Activated naive CD8-positive, alpha-beta T cell treated with anti-CD3 and anti-CD28 coated beads for 36 hours (primary cell): Measurements from ENCODE around the gene PTGER1. TPM values are rescaled to one million over a fixed set of nuclear protein-coding genes. Genes with fewer than 3 reads are reported as not detected.
A peak's percentile ranks its signal among the peaks of the same experiment; 100 is the strongest.
"Not testable (repeated sequence)": the region's sequence is repeated elsewhere in the genome, so short reads cannot be mapped to it uniquely, and the experiment has no call there.

ENCODE experiments used
- DNase-seq: peaks from one replicate; pipeline ENCODE4 v3.0.0; 2021
- H3K27ac Mint-ChIP-seq: one replicate; pipeline ENCODE4 v1.8.0; 2022; ENCODE audit warnings: mild to moderate bottlenecking, moderate library complexity, mixed read lengths
- H3K27me3 Mint-ChIP-seq: one replicate; pipeline ENCODE4 v1.8.0; 2022; ENCODE audit warnings: mild to moderate bottlenecking, mixed read lengths
- H3K36me3 Mint-ChIP-seq: one replicate; pipeline ENCODE4 v1.8.0; 2021; ENCODE audit warnings: mild to moderate bottlenecking, mixed read lengths
- H3K4me1 Mint-ChIP-seq: one replicate; pipeline ENCODE4 v1.8.0; 2021; ENCODE audit warnings: mixed read lengths
- H3K4me3 Mint-ChIP-seq: one replicate; pipeline ENCODE4 v1.8.0; 2022; ENCODE audit warnings: mild to moderate bottlenecking, moderate library complexity, mixed read lengths
- H3K9me3 Mint-ChIP-seq: one replicate; pipeline ENCODE4 v1.8.0; 2022; ENCODE audit warnings: mixed read lengths
- total RNA-seq, 2 experiments: library from RNA; stranded (reverse); gene quantifications; one replicate each; pipeline ENCODE4 v1.2.3, GENCODE V29; 2021

Gene PTGER1
- total RNA-seq, 2 experiments from 2014 or later, result 0.25 to 0.40 TPM

- Mint-ChIP-seq H3K36me3 (peaks cover 23% of the 10 kb centered on the region), H3K4me3 (peak overlapping the region; percentile 25)
- DNase-seq, result no peak
These were observed 35.4 kb upstream of the PTGER1 start for GRCh38 chr19:14510311-14511228.

GRCh38 chr19:14507704-14508542 is 32.8 kb upstream of the PTGER1 start:
- peaks cover 6% of the 10 kb centered on the region for H3K36me3 Mint-ChIP-seq
- H3K4me3 Mint-ChIP-seq, result no peak overlapping the region
- H3K9me3 Mint-ChIP-seq, result no peaks in the 10 kb centered on the region
- no peak for DNase-seq
- no peaks in the 10 kb centered on the region for H3K27me3 Mint-ChIP-seq
- H3K27ac Mint-ChIP-seq, result peak overlapping the region; percentile 46
- peaks cover 43% of the 10 kb centered on the region for H3K4me1 Mint-ChIP-seq

More at GRCh38 chr19:14510311-14511228, 35.4 kb upstream of the PTGER1 start:
- Mint-ChIP-seq H3K27ac (peak overlapping the region; percentile 82), H3K9me3 (no peaks in the 10 kb centered on the region), H3K27me3 (no peaks in the 10 kb centered on the region), H3K4me1 (peaks cover 59% of the 10 kb centered on the region)

GRCh38 chr19:14505488-14506239 is 30.5 kb upstream of the PTGER1 start:
- Mint-ChIP-seq H3K4me3 (no peak overlapping the region), H3K27ac (peak overlapping the region; percentile 59), H3K36me3 (no peaks in the 10 kb centered on the region), H3K9me3 (no peaks in the 10 kb centered on the region), H3K27me3 (no peaks in the 10 kb centered on the region), H3K4me1 (peaks cover 36% of the 10 kb centered on the region)
- DNase-seq, result peak; percentile 79

DNA sequence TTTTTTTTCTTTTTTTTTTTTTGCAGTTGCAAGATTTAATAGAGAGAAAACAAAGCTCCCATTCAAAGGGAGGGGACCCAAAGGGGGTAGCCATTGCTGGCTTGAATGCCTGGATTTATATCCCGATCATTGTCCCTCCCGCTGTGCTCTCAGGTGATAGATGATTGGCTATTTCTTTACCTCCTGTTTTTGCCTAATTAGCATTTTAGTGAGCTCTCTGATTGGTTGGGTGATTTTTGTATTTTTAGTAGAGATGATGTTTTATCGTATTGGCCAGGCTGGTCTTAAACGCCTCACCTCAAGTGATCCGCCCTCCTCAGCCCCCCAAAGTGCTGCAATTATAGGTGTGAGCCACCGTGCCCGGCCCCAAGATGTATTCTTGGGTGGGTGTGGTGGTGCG is 29.4 kb upstream of the PTGER1 start:
- not testable (repeated sequence) for H3K27me3 Mint-ChIP-seq, H3K36me3 Mint-ChIP-seq, H3K27ac Mint-ChIP-seq, H3K9me3 Mint-ChIP-seq, DNase-seq, H3K4me3 Mint-ChIP-seq
- H3K4me1 Mint-ChIP-seq, result peaks cover 30% of the 10 kb centered on the region

GRCh38 chr19:14503285-14503684 is 28.1 kb upstream of the PTGER1 start:
- no peaks in the 10 kb centered on the region for H3K36me3 Mint-ChIP-seq
- no peaks in the 10 kb centered on the region for H3K9me3 Mint-ChIP-seq
- no peak for DNase-seq
- H3K27ac Mint-ChIP-seq, result no peak overlapping the region
- H3K27me3 Mint-ChIP-seq, result no peaks in the 10 kb centered on the region
- H3K4me3 Mint-ChIP-seq, result no peak overlapping the region
- H3K4me1 Mint-ChIP-seq, result peaks cover 22% of the 10 kb centered on the region

- Mint-ChIP-seq H3K27me3 (no peaks in the 10 kb centered on the region), H3K4me1 (peaks cover 17% of the 10 kb centered on the region), H3K9me3 (no peaks in the 10 kb centered on the region), H3K4me3 (no peak overlapping the region), H3K36me3 (no peaks in the 10 kb centered on the region), H3K27ac (no peak overlapping the region)
- no peak for DNase-seq
These were observed 27.4 kb upstream of the PTGER1 start for GRCh38 chr19:14502334-14503092.

DNA sequence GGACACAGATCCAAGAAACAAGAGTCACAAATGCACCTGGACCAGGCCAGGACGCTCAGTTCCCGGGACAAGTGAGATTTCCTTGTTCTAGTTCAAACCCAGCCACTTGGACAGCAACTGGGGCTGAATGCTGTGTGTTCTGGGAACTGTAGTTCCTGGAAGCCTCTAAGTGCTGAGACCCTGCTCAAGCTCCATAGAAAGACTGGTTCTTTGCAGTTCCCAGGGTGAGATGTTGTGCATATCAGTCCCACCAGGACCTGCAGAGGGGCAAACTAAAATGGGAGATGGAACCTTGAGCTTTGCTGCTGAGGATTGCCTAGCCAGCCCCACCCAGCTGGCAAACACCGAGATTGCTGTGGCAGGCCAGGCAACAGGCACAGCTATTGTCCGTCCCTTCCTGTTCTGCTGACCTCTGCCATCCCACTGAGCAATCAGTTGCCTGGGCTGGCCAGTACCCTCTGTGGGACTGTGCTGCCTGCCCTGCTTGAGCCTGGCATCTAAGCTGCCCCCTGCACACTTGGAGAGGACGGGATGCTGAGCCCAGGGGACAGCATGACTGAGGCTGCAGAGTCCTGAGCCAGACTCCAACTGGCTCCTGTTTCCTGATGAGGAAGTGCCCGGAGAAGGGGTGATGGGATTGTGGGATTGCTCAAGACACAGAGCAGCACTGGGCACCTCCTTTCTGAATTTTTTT is 22.2 kb upstream of the PTGER1 start:
- H3K4me1 Mint-ChIP-seq, result peaks cover 7% of the 10 kb centered on the region
- H3K4me3 Mint-ChIP-seq, result peak overlapping the region; percentile 65
- DNase-seq, result no peak
- H3K27me3 Mint-ChIP-seq, result no peaks in the 10 kb centered on the region
- H3K9me3 Mint-ChIP-seq, result no peaks in the 10 kb centered on the region
- H3K27ac Mint-ChIP-seq, result peak overlapping the region; percentile 18
- H3K36me3 Mint-ChIP-seq, result no peaks in the 10 kb centered on the region

DNA sequence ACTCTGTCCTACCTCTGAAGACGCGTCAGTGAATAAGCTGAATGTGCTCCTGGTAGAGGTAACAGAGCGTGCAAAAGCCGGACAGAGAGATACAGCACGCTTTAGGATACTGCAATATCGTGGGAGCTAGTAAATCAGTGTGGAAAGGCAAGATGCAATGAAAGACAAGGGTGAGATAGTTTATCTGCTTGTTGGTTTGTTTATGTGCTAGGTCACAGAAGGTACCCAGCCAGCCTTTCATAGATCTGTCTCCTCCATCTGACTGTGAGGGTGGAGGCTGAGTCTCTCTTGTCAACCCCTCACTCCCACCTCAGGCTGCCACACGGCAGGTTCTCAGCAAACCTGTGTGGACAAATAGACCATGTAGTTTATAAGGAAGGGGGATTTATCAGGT is 21.7 kb upstream of the PTGER1 start:
- Mint-ChIP-seq H3K4me1 (peaks cover 7% of the 10 kb centered on the region), H3K9me3 (no peaks in the 10 kb centered on the region), H3K4me3 (peak overlapping the region; percentile 65), H3K27me3 (no peaks in the 10 kb centered on the region), H3K27ac (peak overlapping the region; percentile 18), H3K36me3 (no peaks in the 10 kb centered on the region)
- no peak for DNase-seq

DNA sequence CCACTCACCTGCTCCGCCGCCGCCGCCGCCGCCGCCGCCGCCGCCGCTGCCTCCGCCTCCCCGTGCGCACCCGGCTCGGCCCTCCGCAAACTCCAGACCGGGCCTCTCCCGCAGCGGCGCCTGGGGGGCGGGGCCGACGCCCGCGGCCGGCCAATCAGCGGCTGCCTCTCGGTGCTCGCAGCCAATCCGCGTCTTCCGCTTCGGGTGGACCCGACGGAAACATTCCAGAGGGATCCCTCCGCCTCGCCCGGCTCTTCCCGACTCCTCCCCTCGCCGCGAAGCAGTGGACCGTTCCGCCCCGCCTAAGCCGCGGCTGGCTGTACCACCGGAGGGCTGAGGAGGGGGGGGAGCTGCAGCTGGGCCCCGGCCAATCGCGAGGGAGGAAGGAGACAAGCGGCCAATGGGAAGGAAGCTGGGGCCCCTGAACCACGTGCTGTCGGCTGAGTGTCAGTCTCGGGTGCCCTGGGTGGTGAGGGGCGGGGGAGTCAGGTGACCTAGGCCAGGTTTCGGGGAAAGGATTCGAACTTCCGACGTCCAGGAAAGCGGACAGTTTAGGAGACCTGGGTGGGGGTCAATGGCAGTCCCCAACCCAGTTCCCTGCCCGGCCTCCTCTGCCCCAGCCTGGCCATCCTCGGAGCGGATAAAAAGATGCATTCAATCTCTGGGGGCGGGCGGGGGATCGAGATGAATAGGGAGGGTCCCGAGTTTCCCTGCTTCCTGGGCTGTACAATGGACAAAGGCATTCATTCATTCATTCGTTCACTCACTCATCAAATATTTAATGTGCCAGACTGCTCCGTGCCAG is 21.1 kb upstream of the PTGER1 start, which contains the start of gene GIPC1:
Gene GIPC1 (minus strand): TSS at position 99 of the 805 bp plus-strand sequence. CDS start 13,151 bp downstream, outside the sequence.
- Mint-ChIP-seq H3K27me3 (no peaks in the 10 kb centered on the region), H3K27ac (peak within 1 kb of the TSS; percentile 66), H3K9me3 (no peaks in the 10 kb centered on the region), H3K4me1 (peaks cover 7% of the 10 kb centered on the region), H3K4me3 (peak within 1 kb of the TSS; percentile 76), H3K36me3 (no peaks in the 10 kb centered on the region)
- DNase-seq, result peak; percentile 88

DNA sequence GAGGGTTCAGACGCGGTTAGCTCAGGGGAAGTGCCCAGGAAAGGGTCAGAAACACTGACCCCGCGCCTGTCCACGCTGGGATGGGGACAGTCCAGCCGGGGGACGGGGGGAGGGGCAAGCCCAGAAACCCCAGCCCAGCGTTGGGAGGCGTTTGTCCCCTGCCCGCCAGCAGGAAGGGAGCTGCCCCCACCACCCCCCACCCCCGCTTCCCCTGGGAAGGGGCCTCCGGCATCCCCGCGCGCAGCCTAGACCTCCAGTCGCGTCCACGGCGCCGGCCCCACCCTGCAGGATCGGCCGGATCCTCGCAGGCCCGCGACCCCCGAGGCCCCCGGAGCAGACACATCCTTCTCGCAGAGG is 20.5 kb upstream of the PTGER1 start:
- no peak for DNase-seq
- Mint-ChIP-seq H3K4me1 (peaks cover 7% of the 10 kb centered on the region), H3K4me3 (peak overlapping the region; percentile 76), H3K27ac (peak overlapping the region; percentile 21), H3K9me3 (no peaks in the 10 kb centered on the region), H3K27me3 (no peaks in the 10 kb centered on the region), H3K36me3 (no peaks in the 10 kb centered on the region)

- Mint-ChIP-seq H3K4me1 (peaks cover 7% of the 10 kb centered on the region), H3K4me3 (peak overlapping the region; percentile 76), H3K27me3 (no peaks in the 10 kb centered on the region), H3K36me3 (no peaks in the 10 kb centered on the region), H3K9me3 (no peaks in the 10 kb centered on the region), H3K27ac (peak overlapping the region; percentile 21)
- no peak for DNase-seq
These were observed 19.9 kb upstream of the PTGER1 start for GRCh38 chr19:14494910-14495671.

GRCh38 chr19:14494411-14494810 is 19.3 kb upstream of the PTGER1 start:
- no peaks in the 10 kb centered on the region for H3K27me3 Mint-ChIP-seq
- peaks cover 7% of the 10 kb centered on the region for H3K4me1 Mint-ChIP-seq
- no peaks in the 10 kb centered on the region for H3K36me3 Mint-ChIP-seq
- H3K27ac Mint-ChIP-seq, result no peak overlapping the region
- DNase-seq, result no peak
- peak overlapping the region; percentile 38 for H3K4me3 Mint-ChIP-seq
- no peaks in the 10 kb centered on the region for H3K9me3 Mint-ChIP-seq
